Measurements from ENCODE around the gene DLAT. TPM values are rescaled to one million over a fixed set of nuclear protein-coding genes. Genes with fewer than 3 reads are reported as not detected.

DLAT gene
- total RNA-seq, 2 experiments from 2014 or later = 36.4 to 39.0 TPM

DNA sequence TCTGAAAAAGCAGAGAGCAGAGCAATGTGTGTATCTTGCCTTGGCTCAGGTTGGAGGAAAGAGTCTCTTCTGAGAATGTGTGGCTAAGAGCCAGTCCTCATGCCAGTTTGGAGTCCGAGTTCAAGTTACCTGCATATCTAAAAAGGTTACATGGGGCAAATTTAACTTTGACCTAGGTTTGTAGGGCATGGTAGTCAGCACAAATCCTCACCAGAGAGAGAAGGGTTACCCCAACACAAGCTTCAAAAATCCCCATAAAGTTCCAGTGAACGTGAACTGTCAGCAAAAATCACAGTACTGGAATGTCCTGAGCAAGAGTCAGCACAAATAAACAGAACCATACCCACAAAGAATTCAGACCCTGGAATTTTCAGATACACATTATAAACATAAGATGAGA, 75.3 kb downstream of the DLAT start:
- H3K36me3 Mint-ChIP-seq = peaks cover 3% of the 10 kb centered on the region
- no peak overlapping the region for H3K4me3 Mint-ChIP-seq
- ChIA-PET CTCF (no interaction called here), POLR2A (no interaction called here)
- no peak overlapping the region for H3K27ac Mint-ChIP-seq
- no peak for DNase-seq
- no peaks in the 10 kb centered on the region for H3K27me3 Mint-ChIP-seq
- H3K9me3 Mint-ChIP-seq = no peaks in the 10 kb centered on the region
- H3K4me1 Mint-ChIP-seq (ENCODE audit: low read depth) = no peaks in the 10 kb centered on the region
- intact Hi-C loops (cut with micrococcal nuclease) = no loop called here

DNA sequence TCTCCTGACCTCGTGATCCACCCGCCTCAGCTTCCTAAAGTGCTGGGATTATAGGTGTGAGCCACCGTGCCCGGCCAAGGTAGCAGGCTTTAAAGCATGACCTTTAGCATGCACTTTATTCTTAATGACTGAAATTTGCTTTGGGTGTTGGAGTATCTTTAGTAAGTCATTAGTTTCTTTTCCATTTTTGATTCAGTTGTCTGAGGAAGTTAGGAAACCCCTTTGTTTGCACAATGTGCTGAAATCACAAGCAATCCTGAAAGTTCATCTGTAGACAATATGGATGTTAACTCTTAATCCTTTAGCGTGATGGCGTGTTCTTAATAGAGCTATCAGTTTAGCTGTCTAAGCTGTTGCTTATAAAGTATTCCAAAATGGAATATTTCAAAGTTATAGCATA, 78.2 kb downstream of the DLAT start:
- Mint-ChIP-seq H3K9me3 (no peaks in the 10 kb centered on the region), H3K36me3 (no peaks in the 10 kb centered on the region), H3K4me3 (no peak overlapping the region), H3K27me3 (no peaks in the 10 kb centered on the region), H3K4me1 (ENCODE audit: low read depth) (no peaks in the 10 kb centered on the region), H3K27ac (no peak overlapping the region)
- POLR2A ChIA-PET = interaction anchor here (0.6 to 1.0 kb wide), 2 partner anchors 17 to 123 kb away, joined by 3 to 4 read pairs; partner anchors contain the start of gene TIMM8B
- intact Hi-C loops (cut with micrococcal nuclease) = no loop called here
- no peak for DNase-seq
- CTCF ChIA-PET = interaction anchor here (0.8 to 1.0 kb wide), 2 partner anchors 10 to 69 kb away, joined by 3 read pairs; no protein-coding TSS in a partner anchor

DNA sequence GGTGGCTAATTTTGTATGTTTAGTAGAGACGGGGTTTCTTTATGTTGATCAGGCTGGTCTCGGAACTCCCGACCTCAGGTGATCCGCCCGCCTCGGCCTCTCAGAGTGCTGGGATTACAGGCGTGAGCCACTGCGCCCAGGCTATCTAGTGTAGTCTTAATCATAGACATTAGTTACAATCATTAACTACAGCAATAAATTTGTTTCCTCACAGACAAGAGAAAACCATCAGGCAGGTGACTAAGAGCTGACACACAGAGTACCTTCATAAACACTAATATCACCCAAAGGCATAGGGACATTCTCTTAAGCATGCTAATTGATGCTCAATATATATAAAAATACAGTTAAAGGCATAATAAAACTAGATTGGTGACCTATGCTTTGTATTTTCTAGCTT, 80.9 kb downstream of the DLAT start:
- POLR2A ChIA-PET = no interaction called here
- CTCF ChIA-PET = no interaction called here
- Mint-ChIP-seq H3K4me1 (ENCODE audit: low read depth) (no peaks in the 10 kb centered on the region), H3K36me3 (no peaks in the 10 kb centered on the region), H3K27me3 (no peaks in the 10 kb centered on the region), H3K4me3 (no peak overlapping the region), H3K9me3 (no peaks in the 10 kb centered on the region), H3K27ac (no peak overlapping the region)
- intact Hi-C loops (cut with micrococcal nuclease) = no loop called here
- no peak for DNase-seq

Other genes with a start within 250 kb of the DLAT start
- gene ALG9, start 153.8 kb upstream of the DLAT start, total RNA-seq = 10 to 100 TPM; 23.6 to 26.7 TPM
- 1 to 10 TPM; 5.2 to 5.6 TPM for gene FDXACB1, start 146.2 kb upstream of the DLAT start, total RNA-seq
- 10 to 100 TPM; 29.9 to 33.6 TPM for gene CFAP68, start 145.9 kb upstream of the DLAT start, total RNA-seq
- not detected for gene CRYAB, start 113.6 kb upstream of the DLAT start, total RNA-seq
- not detected for gene HSPB2, start 112.7 kb upstream of the DLAT start, total RNA-seq
- not detected for gene C11orf52, start 106.5 kb upstream of the DLAT start, total RNA-seq
- gene DIXDC1, start 88.1 kb upstream of the DLAT start, total RNA-seq = 10 to 100 TPM; 13.3 to 14.9 TPM
- gene PIH1D2, start 48.6 kb downstream of the DLAT start, total RNA-seq = under 1 TPM; 0.36 to 0.56 TPM
- 10 to 100 TPM; 17.5 to 19.4 TPM for gene NKAPD1, start 48.9 kb downstream of the DLAT start, total RNA-seq
- 10 to 100 TPM; 36.5 to 38.4 TPM for gene TIMM8B, start 61.3 kb downstream of the DLAT start, total RNA-seq
- gene SDHD, start 61.5 kb downstream of the DLAT start, total RNA-seq = 10 to 100 TPM; 72.7 to 91.6 TPM
- gene IL18, start 138.7 kb downstream of the DLAT start, total RNA-seq = not detected
- under 1 TPM in 1 of 2 experiments, not detected in 1; 0.29 TPM for gene TEX12, start 142.0 kb downstream of the DLAT start, total RNA-seq
- gene BCO2, start 150.1 kb downstream of the DLAT start, total RNA-seq = 1 to 10 TPM in 1 of 2 experiments, under 1 TPM in 1; 0.73 to 1.3 TPM
- gene PTS, start 201.0 kb downstream of the DLAT start, total RNA-seq = 10 to 100 TPM; 28.1 to 28.5 TPM
- not detected for gene PLET1, start 235.5 kb downstream of the DLAT start, total RNA-seq